GM21786 (cell line): ENCODE results near the gene PCK1.

Source experiments
- ATAC-seq: cut with Tn5 transposase; IDR thresholded peaks from one replicate; pipeline ENCODE4 v1.9.1; 2021; ENCODE audit not compliant: unreplicated experiment

PCK1 gene

GRCh38 chr20:57600320-57601210 lies 39.7 kb downstream of the PCK1 start:
- ATAC-seq: no peak

- ATAC-seq: no peak
These were observed 40.3 kb downstream of the PCK1 start for GRCh38 chr20:57601211-57601570.

DNA sequence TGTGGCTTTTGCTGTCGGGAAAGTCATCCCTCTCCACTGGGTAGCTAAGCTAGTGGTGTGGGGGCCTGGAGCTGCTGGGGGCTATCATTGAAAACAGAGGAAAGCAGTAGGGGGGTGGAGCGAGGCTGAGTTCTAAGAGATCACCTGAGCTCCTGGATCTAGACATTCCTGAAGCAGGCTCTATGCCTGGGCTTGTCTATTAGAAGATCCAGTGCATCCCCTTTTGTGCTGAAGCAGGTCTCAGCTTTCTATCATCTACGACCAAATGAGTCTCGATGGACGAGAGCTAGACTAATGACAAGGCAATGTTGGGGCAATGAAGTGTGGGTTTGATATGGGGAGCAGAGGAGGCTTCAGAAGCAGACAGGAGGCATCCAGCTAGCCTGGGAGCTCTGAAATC lies 40.8 kb downstream of the PCK1 start:
- no peak for ATAC-seq

- no peak for ATAC-seq
These were observed 42.2 kb downstream of the PCK1 start for GRCh38 chr20:57603120-57603519.

- ATAC-seq: no peak
These were observed 44.1 kb downstream of the PCK1 start for GRCh38 chr20:57605045-57605444.

- no peak for ATAC-seq
These were observed 45.0 kb downstream of the PCK1 start for GRCh38 chr20:57605878-57606277.

- ATAC-seq: no peak
These were observed 47.6 kb downstream of the PCK1 start for GRCh38 chr20:57608516-57608915.

DNA sequence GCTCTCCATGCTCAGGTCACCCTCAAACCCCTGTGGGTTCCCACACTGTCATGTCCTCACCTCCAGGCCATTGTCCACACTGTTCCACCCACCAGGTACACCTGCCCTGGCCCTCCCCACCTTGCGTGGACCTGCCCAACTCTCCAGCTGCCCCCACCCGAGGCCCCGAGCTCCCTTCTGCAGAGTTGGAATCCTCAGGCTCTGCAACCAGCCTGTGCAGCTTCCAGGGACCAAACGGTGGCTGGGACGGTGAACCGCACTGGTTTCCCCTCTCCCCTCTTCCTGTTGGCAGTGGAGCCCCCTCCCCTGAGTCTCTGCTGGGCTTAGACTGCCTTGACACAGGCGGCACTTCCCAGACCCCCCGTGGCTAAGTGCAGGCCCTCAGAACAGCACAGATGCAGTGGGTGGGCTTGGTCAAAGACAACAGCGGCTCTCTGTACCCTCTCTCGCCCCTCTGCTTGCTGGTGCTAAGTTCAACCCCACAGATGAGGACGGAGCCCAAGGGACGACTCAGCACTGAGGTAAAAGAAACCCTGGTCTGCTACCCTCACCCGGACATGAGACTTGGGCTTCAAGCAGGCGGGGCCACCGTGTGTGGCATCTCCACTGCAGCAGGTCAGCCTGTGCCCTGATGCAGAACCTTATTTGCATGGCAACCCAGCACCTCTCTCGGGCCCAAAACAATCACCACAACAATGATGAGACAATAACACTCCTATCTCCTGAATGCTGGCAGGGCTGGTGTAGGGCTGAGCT lies 48.4 kb downstream of the PCK1 start:
- no peak for ATAC-seq

DNA sequence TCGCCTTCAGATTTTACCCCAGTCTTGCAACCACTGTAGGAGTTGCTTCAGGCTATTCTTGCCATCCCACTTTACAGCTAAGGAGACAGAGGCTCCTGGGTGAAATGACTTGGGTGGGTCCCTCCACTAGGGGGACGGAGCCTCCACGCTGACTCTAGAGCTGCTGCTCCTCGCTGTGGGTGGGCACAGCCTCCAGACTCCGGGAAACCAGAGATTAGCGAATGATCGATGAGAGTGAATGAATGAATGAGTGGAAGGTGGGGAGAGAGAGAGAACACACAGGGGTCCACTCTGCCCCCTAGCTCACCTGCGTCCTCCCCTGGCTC lies 48.9 kb downstream of the PCK1 start:
- ATAC-seq: no peak

GRCh38 chr20:57610261-57610952 lies 49.5 kb downstream of the PCK1 start:
- no peak for ATAC-seq

GRCh38 chr20:57611586-57612311 lies 50.8 kb downstream of the PCK1 start:
- ATAC-seq: no peak

DNA sequence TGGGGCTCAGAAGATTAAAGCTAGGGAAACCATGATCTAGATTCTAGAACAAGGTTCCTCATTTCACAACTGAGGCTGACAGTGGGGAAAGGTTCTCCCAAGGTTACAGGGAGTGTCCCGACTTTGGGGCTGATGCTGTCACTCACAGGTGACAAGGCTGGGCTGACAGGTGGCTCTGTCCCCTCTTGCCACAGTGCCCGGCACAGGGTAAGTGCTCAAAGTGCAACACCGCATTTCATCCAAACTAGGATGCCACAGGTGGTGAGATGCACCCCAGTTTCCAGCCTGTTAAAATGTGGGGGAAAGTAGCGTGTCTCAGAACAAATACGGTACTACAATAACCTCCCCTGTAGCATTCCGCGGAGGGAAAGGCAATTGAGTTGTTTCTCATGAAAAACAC lies 51.5 kb downstream of the PCK1 start:
- no peak for ATAC-seq

- ATAC-seq: no peak
These were observed 52.0 kb downstream of the PCK1 start for GRCh38 chr20:57612916-57613315.

DNA sequence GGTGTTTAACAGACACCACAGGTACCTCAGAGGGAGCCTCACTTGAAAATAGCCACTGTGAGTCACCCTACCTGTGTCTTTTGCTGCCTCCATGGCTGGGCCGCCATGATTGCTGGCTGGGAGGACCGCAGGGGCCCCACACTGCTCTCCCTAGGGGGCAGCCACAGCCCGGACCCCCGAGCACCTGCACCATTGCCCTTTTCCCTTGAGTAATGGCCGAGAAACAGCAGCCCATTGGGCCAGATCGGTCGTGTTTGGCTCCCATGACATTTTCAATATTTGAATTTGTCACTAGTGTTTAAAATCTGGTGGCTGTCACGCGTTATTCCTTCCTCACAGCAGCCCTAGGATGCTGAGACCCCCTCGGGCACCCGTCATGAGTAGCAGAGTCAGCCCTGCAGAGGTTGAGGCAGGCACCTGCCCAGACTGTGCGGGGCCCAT lies 52.6 kb downstream of the PCK1 start:
- no peak for ATAC-seq

DNA sequence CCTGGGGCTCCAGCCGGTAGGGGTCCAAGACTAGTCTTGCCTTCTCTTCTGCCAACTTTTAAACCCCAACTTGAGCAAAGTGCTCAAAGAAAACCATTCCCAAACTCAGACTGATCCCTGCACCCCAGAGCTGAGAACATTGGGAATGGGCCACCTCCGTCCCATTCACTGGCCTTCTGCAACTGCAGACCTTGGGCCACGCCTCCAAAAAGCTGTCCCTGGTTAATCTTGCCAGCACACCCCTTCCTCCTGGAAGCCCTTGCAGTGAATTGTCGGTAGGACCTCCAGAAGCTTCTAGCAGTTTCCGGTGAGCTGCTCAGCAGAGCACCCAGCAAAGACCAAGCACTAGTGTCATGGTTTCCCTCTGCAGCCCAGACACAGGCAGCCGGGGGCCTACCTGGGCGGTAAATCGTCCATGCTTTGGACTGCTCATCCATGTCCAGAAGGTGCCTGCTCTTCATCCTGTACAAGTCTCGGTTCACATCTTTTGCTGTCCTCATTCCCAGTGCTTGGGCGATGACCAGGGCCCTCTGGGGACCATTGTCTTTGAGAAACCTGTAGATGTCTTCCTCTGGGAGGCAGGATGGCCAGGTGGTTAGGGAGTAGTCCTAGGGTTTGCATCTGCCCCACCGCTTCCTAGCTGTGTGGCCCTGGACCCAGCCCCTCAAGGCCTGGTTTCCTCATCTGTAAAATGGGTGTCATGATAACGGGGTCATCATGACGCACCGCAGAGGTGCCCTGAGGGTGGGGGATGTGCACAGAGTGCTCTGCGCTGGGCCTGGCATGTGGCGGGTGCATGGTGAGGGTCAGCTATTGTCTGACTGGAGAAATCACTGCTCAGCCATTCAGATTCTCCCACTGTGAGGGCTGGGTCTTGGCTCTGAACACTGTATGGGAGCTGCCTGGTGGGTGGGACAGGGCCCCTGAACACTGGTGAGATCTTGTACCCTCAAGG lies 53.9 kb downstream of the PCK1 start:
- no peak for ATAC-seq

- ATAC-seq: no peak
These were observed 54.5 kb downstream of the PCK1 start for GRCh38 chr20:57615445-57615811.

DNA sequence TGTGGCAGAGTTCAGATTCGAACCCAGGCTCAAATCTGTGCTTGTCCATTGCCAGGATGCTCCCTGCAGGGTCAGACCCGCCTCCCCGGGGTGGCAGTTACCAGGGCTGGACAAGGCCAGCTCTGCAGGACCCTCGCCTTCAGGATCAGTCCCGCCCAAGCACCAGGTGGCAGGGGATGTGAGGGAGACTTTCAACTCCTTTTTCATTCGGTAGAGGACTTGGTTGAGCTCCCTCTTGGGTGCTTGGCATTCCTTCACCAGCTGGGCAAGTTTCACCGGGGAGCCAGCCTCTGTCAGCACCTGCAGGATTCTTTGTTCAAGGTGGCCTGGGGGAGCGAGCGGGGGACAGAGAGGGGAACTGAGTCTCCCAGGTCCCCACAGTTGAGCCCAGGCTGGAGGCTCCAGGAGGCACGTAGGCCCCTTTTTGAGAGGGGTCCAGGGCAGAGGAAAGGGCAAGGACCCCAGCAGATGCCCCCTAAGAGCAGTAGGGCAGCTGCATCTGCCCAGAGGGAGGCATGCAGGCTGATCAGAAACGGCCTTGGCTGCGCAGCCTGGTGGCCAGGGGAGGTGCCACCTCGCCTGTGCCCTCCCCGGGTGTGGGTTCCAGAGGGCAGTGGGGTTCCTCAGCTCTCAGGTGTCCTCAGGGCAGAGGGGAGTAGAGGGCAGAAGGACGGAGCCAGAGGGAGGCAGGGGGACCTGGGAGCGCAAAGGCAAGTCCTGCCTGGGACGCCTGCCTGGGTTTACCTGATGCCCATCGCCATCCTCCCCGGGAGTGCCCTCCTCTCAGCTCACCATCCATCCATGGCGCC lies 55.4 kb downstream of the PCK1 start:
- ATAC-seq: no peak

- ATAC-seq: no peak
These were observed 56.3 kb downstream of the PCK1 start for GRCh38 chr20:57617079-57617795.
